Activated naive CD4-positive, alpha-beta T cell treated with anti-CD3 and anti-CD28 coated beads for 36 hours (primary cell): Measurements from ENCODE around the gene CLDN2. TPM values are rescaled to one million over a fixed set of nuclear protein-coding genes. Genes with fewer than 3 reads are reported as not detected.

Experiments
- CTCF ChIA-PET: fragments of 350-600 bp; sonication (Branson Sonifier 250); formaldehyde crosslinking; loops from one replicate; lab custom pipeline; 2021; ENCODE audit warnings: antibody characterized with exemption; lab: Charles Lee
- DNase-seq: peaks from one replicate; pipeline ENCODE4 v3.0.0-alpha.2; 2020
- H3K27ac Mint-ChIP-seq: one replicate; pipeline ENCODE4 v1.8.0; 2021; ENCODE audit warnings: mild to moderate bottlenecking, mixed read lengths
- H3K27me3 Mint-ChIP-seq: one replicate; pipeline ENCODE4 v1.8.0; 2021; ENCODE audit warnings: low read depth, mixed read lengths
- H3K36me3 Mint-ChIP-seq: one replicate; pipeline ENCODE4 v1.8.0; 2021; ENCODE audit warnings: low read depth, mixed read lengths
- H3K4me1 Mint-ChIP-seq: one replicate; pipeline ENCODE4 v1.8.0; 2021; ENCODE audit warnings: low read depth, mixed read lengths
- H3K4me3 Mint-ChIP-seq: one replicate; pipeline ENCODE4 v1.8.0; 2021; ENCODE audit warnings: mild to moderate bottlenecking, moderate library complexity, mixed read lengths
- H3K9me3 Mint-ChIP-seq: one replicate; pipeline ENCODE4 v1.8.0; 2021; ENCODE audit warnings: mixed read lengths
- intact Hi-C: fragments of 100-400 bp; cut with micrococcal nuclease; formaldehyde crosslinking; loops from one replicate; pipeline ENCODE4 v1.15.1; 2023
- total RNA-seq, 2 experiments: library from RNA; stranded (reverse); gene quantifications; one replicate each; pipeline ENCODE4 v1.2.3, GENCODE V29; 2021

The CLDN2 gene
- total RNA-seq, 2 experiments from 2014 or later: not detected

DNA sequence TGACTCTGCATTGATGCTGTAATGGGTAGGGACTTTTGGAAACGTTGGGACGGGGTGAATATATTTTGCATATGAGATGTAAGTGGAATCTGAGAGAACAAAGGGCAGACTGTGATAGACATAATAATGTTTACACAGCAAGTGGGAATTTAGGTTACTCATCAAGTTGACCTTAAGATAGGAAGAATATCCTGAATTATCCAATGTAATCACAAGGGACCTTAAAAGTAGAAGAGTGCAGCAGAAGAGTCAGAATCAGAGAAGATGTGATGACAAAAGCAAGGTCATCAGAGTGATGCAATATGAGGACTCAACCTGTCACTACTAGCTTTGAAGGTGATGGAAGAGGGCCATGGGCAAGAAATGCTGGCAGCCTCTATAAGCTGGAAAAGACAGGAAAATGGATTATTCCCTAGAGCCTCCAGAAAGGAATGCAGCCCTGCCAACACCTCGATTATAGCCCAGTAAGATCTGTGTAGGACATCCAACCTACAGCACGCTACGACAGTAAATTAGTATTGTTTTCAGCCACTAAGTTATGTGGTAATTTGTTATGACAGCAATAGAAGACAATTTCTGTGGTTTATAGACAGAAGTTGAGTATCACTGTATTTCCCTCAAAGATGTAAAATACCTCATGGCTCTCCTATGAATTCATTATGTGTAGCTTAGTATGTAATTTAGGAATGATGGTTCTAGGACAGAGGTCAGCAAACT is 53.4 kb downstream of the CLDN2 start:
- H3K4me1 Mint-ChIP-seq: no peaks in the 10 kb centered on the region
- DNase-seq: no peak
- H3K9me3 Mint-ChIP-seq: peaks cover 5% of the 10 kb centered on the region
- no peaks in the 10 kb centered on the region for H3K27me3 Mint-ChIP-seq
- no peak overlapping the region for H3K27ac Mint-ChIP-seq
- intact Hi-C loops: no loop called here
- peaks cover 31% of the 10 kb centered on the region for H3K36me3 Mint-ChIP-seq
- CTCF ChIA-PET: no interaction called here
- no peak overlapping the region for H3K4me3 Mint-ChIP-seq

DNA sequence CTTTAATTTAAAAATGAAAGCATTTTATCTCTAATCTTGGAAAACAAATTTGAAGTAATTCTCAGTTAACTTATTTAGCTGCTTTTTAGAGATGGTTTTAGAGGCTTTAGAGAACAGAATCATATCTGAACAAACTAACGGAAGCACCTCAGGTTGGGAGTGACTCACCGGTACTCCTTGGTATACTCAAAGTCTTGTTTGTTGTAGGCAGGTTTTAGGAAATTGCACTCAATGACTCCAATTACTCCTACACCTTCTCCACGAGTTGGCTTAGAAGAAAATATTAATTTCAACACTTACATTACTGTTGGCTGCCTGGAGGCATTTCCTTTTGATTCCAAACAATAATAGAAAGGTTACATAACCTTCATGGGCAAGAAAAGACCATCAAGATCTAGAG is 56.2 kb downstream of the CLDN2 start:
- Mint-ChIP-seq H3K36me3 (peaks cover 18% of the 10 kb centered on the region), H3K27ac (no peak overlapping the region), H3K9me3 (no peaks in the 10 kb centered on the region), H3K4me3 (no peak overlapping the region), H3K27me3 (no peaks in the 10 kb centered on the region), H3K4me1 (no peaks in the 10 kb centered on the region)
- intact Hi-C loops: no loop called here
- CTCF ChIA-PET: no interaction called here
- no peak for DNase-seq

Other genes with a start within 250 kb of the CLDN2 start
- gene RNF128, start 193.7 kb upstream of the CLDN2 start, total RNA-seq: not detected
- 1 to 10 TPM; 1.2 TPM for gene TBC1D8B, start 117.7 kb upstream of the CLDN2 start, total RNA-seq
- gene RIPPLY1, start 17.1 kb upstream of the CLDN2 start, total RNA-seq: not detected
- 10 to 100 TPM; 11.2 to 11.7 TPM for gene MORC4, start 79.8 kb downstream of the CLDN2 start, total RNA-seq
- 10 to 100 TPM; 10.4 to 11.1 TPM for gene RBM41, start 198.4 kb downstream of the CLDN2 start, total RNA-seq